Hepatocyte (in vitro differentiated cells): ENCODE measurements around the gene RPTOR.

ENCODE experiments used
- EZH2 ChIP-seq: fragments of 200-600 bp; sonication (generic); IDR thresholded peaks from 2 replicates; pipeline ENCODE4 v1.6.1; 2016; ENCODE audit warnings: antibody characterized with exemption, mild to moderate bottlenecking, borderline replicate concordance
- EZH2phosphoT487 ChIP-seq: fragments of 200-600 bp; sonication (generic); IDR thresholded peaks from one replicate; pipeline ENCODE4 v1.6.1; 2018; ENCODE audit warnings: antibody characterized with exemption, mild to moderate bottlenecking, low read depth, moderate library complexity; ENCODE audit not compliant: unreplicated experiment, severe bottlenecking
- TF ChIP-seq, protein P1 (sequence below): fragments of 200-600 bp; sonication (generic); IDR thresholded peaks from 2 replicates; pipeline ENCODE4 v1.5.1; 2016; ENCODE audit warnings: antibody characterized with exemption, mild to moderate bottlenecking; ENCODE audit not compliant: poor library complexity

DNA sequence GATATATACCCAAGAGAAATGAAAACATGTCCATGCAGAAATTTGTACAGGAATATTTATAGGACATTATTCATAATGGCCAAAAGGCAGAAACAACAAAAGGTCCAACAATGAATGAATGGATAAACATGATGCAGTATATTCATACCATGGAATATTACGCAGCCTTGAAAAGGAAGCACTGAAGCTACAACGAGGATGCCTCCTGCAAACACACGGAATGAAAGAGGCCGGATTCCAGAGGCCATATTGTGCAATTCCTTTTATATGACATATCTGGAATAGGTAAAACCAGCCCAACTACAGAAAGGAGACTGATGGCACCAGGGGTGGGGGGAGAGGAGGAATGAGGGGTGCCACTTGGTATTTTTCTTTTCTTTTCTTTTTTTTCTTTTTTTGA lies 432.5 kb downstream of the RPTOR start:
- TF ChIP-seq, protein P1, sequence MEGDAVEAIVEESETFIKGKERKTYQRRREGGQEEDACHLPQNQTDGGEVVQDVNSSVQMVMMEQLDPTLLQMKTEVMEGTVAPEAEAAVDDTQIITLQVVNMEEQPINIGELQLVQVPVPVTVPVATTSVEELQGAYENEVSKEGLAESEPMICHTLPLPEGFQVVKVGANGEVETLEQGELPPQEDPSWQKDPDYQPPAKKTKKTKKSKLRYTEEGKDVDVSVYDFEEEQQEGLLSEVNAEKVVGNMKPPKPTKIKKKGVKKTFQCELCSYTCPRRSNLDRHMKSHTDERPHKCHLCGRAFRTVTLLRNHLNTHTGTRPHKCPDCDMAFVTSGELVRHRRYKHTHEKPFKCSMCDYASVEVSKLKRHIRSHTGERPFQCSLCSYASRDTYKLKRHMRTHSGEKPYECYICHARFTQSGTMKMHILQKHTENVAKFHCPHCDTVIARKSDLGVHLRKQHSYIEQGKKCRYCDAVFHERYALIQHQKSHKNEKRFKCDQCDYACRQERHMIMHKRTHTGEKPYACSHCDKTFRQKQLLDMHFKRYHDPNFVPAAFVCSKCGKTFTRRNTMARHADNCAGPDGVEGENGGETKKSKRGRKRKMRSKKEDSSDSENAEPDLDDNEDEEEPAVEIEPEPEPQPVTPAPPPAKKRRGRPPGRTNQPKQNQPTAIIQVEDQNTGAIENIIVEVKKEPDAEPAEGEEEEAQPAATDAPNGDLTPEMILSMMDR = no peak
- TF ChIP-seq EZH2 = no peak
- TF ChIP-seq EZH2phosphoT487 = no peak
